Right renal cortex interstitium (tissue), 3 donors: ENCODE results near the gene ENKUR. TPM values are rescaled to one million over a fixed set of nuclear protein-coding genes. Genes with fewer than 3 reads are reported as not detected.

Experiments
- DNase-seq, 3 donors: peaks; one replicate each; pipeline ENCODE4 v3.0.0-alpha.2; 2013; ENCODE audit warnings: low read depth in 3 of 3, low spot score in 2 of 3
- polyA plus RNA-seq, 3 donors: library from polyadenylated mRNA; unstranded; fragments of 120-200 nt; gene quantifications; one replicate each; pipeline ENCODE4 v1.2.1, GENCODE V29; 2013; ENCODE audit not compliant: insufficient read length in 3 of 3

Gene ENKUR
- polyA plus RNA-seq, 3 donors: 4.9 to 5.6 (median 5.5) TPM

- DNase-seq: peak in 1 of 3 donors; percentile 27
These were observed 64.5 kb downstream of the ENKUR start for GRCh38 chr10:24951201-24952142.

GRCh38 chr10:24950439-24950838, 65.5 kb downstream of the ENKUR start:
- DNase-seq: no peak

- no peak for DNase-seq
These were observed 66.3 kb downstream of the ENKUR start for GRCh38 chr10:24949616-24950015.

- DNase-seq: no peak
These were observed 68.5 kb downstream of the ENKUR start for GRCh38 chr10:24947304-24948097.

GRCh38 chr10:24944512-24945255, 71.3 kb downstream of the ENKUR start:
- no peak for DNase-seq

- DNase-seq: no peak
These were observed 77.4 kb downstream of the ENKUR start for GRCh38 chr10:24938525-24938924.

- DNase-seq: no peak
These were observed 77.9 kb downstream of the ENKUR start for GRCh38 chr10:24938076-24938475.

GRCh38 chr10:24935504-24936292, 80.3 kb downstream of the ENKUR start:
- no peak for DNase-seq

Other genes starting within 250 kb of the ENKUR start
- 10 to 100 TPM; 43.1 to 51.9 (median 48.3) TPM for gene PRTFDC1, start 63.6 kb downstream of the ENKUR start, polyA plus RNA-seq
- 10 to 100 TPM; 16.7 to 18.8 (median 18.0) TPM for gene THNSL1, start 454 bp upstream of the ENKUR start, polyA plus RNA-seq
- gene GPR158, start 158.8 kb upstream of the ENKUR start, polyA plus RNA-seq: under 1 TPM; 0.24 to 0.32 (median 0.31) TPM